GM23338 (cell line): ENCODE data around the gene KIF17. TPM values are rescaled to one million over a fixed set of nuclear protein-coding genes. Genes with fewer than 3 reads are reported as not detected.

Experiments
- ATAC-seq: fragments of 200-7000 bp; cut with Tn5 transposase; 3 replicates; pipeline ENCODE4 v1.9.1; 2020
- DNase-seq: peaks from one replicate; pipeline ENCODE4 v3.0.0-alpha.2; 2015; ENCODE audit warnings: low spot score
- H2AFZ ChIP-seq: fragments of 200-600 bp; sonication (generic); 2 replicates; pipeline ENCODE4 v1.8.0; 2016; ENCODE audit warnings: antibody characterized with exemption, mild to moderate bottlenecking, moderate library complexity
- H3F3A ChIP-seq: fragments of 200-600 bp; sonication (generic); replicated peaks from 2 replicates; pipeline ENCODE4 v1.8.0; 2017; ENCODE audit warnings: antibody characterized with exemption, mixed run types, low read depth
- H3K27ac ChIP-seq: fragments of 200-600 bp; sonication (generic); 2 replicates; pipeline ENCODE4 v1.6.1; 2016; ENCODE audit warnings: low read depth
- H3K27me3 ChIP-seq: fragments of 200-600 bp; sonication (generic); 2 replicates; pipeline ENCODE4 v1.8.0; 2016; ENCODE audit warnings: mild to moderate bottlenecking, mixed run types, moderate library complexity; ENCODE audit not compliant: insufficient read depth
- H3K36me3 ChIP-seq: fragments of 200-600 bp; sonication (generic); 2 replicates; pipeline ENCODE4 v1.8.0; 2016; ENCODE audit warnings: mild to moderate bottlenecking; ENCODE audit not compliant: insufficient read depth
- H3K4me1 ChIP-seq: fragments of 200-600 bp; sonication (generic); 2 replicates; pipeline ENCODE4 v1.8.0; 2016; ENCODE audit warnings: mild to moderate bottlenecking, moderate library complexity; ENCODE audit not compliant: insufficient read depth
- H3K4me2 ChIP-seq: fragments of 200-600 bp; sonication (generic); 2 replicates; pipeline ENCODE4 v1.7.1; 2017; ENCODE audit warnings: mixed run types
- H3K4me3 ChIP-seq: fragments of 200-600 bp; sonication (generic); 2 replicates; pipeline ENCODE4 v1.6.1; 2016; ENCODE audit warnings: mixed run types
- H3K79me2 ChIP-seq: fragments of 200-600 bp; sonication (generic); replicated peaks from 2 replicates; pipeline ENCODE4 v1.8.0; 2017; ENCODE audit warnings: mild to moderate bottlenecking; ENCODE audit not compliant: insufficient read depth
- H3K9me2 ChIP-seq: fragments of 200-600 bp; sonication (generic); 2 replicates; pipeline ENCODE4 v1.8.0; 2017; ENCODE audit not compliant: insufficient read depth
- H4K20me1 ChIP-seq: fragments of 200-600 bp; sonication (generic); replicated peaks from 2 replicates; pipeline ENCODE4 v1.8.0; 2017; ENCODE audit warnings: mild to moderate bottlenecking; ENCODE audit not compliant: insufficient read depth
- H3K27ac Mint-ChIP-seq: 2 replicates; pipeline ENCODE4 v1.8.0; 2020; ENCODE audit warnings: inconsistent platforms, mild to moderate bottlenecking, moderate library complexity, mixed read lengths
- H3K27me3 Mint-ChIP-seq: 3 replicates; pipeline ENCODE4 v1.8.0; 2022; ENCODE audit warnings: low read depth, mild to moderate bottlenecking, moderate library complexity, mixed read lengths, inconsistent platforms; ENCODE audit not compliant: insufficient read depth, poor library complexity
- H3K36me3 Mint-ChIP-seq: 3 replicates; pipeline ENCODE4 v1.8.0; 2021; ENCODE audit warnings: low read depth, mild to moderate bottlenecking, inconsistent platforms, moderate library complexity, mixed read lengths
- H3K4me1 Mint-ChIP-seq: 3 replicates; pipeline ENCODE4 v1.8.0; 2020; ENCODE audit warnings: mild to moderate bottlenecking, inconsistent platforms, mixed read lengths
- H3K4me3 Mint-ChIP-seq: 3 replicates; pipeline ENCODE4 v1.8.0; 2021; ENCODE audit warnings: moderate library complexity, mild to moderate bottlenecking, inconsistent platforms, mixed read lengths
- H3K9me3 Mint-ChIP-seq: 3 replicates; pipeline ENCODE4 v1.8.0; 2020; ENCODE audit warnings: moderate library complexity, mild to moderate bottlenecking, inconsistent platforms, mixed read lengths
- CREB1 ChIP-seq: fragments of 250-450 bp; sonication (Bioruptor Pico); IDR thresholded peaks from 2 replicates; pipeline ENCODE4 v1.5.0; 2020; ENCODE audit warnings: low read depth, mild to moderate bottlenecking, moderate library complexity
- CTCF ChIP-seq, 2 experiments: fragments of 200-600 bp in 1 of 2; sonication (generic) in 1 of 2; conservative IDR thresholded peaks; 2 replicates each; pipeline versions ENCODE4 v1.5.1 to v1.6.1; 2016 to 2017; ENCODE audit warnings: antibody characterized with exemption in 2 of 2, low read depth in 2 of 2, mild to moderate bottlenecking in 2 of 2, moderate library complexity in 1 of 2
- ETS1 ChIP-seq: IDR thresholded peaks from 2 replicates; pipeline ENCODE4 v1.6.1; 2016; ENCODE audit warnings: antibody characterized with exemption
- EZH2phosphoT487 ChIP-seq: fragments of 200-600 bp; sonication (generic); IDR thresholded peaks from one replicate; pipeline ENCODE4 v1.8.1; 2018; ENCODE audit warnings: antibody characterized with exemption; ENCODE audit not compliant: unreplicated experiment
- NANOG ChIP-seq: IDR thresholded peaks from 2 replicates; pipeline ENCODE4 v1.6.1; 2016; ENCODE audit warnings: antibody characterized with exemption, borderline replicate concordance
- POLR2AphosphoS5 ChIP-seq: IDR thresholded peaks from 2 replicates; pipeline ENCODE4 v1.6.1; 2016; ENCODE audit warnings: antibody characterized with exemption, low read depth
- REST ChIP-seq: IDR thresholded peaks from one replicate; pipeline ENCODE4 v1.6.1; 2018; ENCODE audit warnings: antibody characterized with exemption; ENCODE audit not compliant: unreplicated experiment
- STAT1 ChIP-seq: IDR thresholded peaks from one replicate; pipeline ENCODE4 v1.6.1; 2016; ENCODE audit warnings: antibody characterized with exemption; ENCODE audit not compliant: unreplicated experiment
- ZNF114 ChIP-seq: fragments of 250-450 bp; sonication (Bioruptor Pico); IDR thresholded peaks from 2 replicates; pipeline ENCODE4 v1.5.0; 2020; ENCODE audit warnings: mild to moderate bottlenecking, moderate library complexity
- ZNF462 ChIP-seq: fragments of 250-450 bp; sonication (Bioruptor Pico); IDR thresholded peaks from 2 replicates; pipeline ENCODE4 v1.5.0; 2020; ENCODE audit warnings: mild to moderate bottlenecking, moderate library complexity
- polyA plus RNA-seq: library from polyadenylated mRNA; unstranded; fragments of >200 nt; fragmentation: Nextera tagmentation; extraction: Ambion mirVana; gene quantifications from 2 replicates; pipeline ENCODE4 v1.2.1, GENCODE V29; 2016
- total RNA-seq: library from RNA; depleted of rRNA; stranded (reverse); fragments of >200 nt; shearing (Covaris generic); gene quantifications from 2 replicates; pipeline ENCODE4 v1.2.3, GENCODE V29; 2014

Gene KIF17
- total and polyA plus RNA-seq, 2 experiments from 2014 or later: 5.9 to 18.6 TPM

- no peak overlapping the region for H3K4me3 Mint-ChIP-seq
- peaks cover 9% of the 10 kb centered on the region for H3K4me1 Mint-ChIP-seq
- ATAC-seq: no peak
- Histone ChIP-seq H4K20me1 (no peaks in the 10 kb centered on the region; the same call in 1 of the 2 replicates), H3K79me2 (peaks cover 4% of the 10 kb centered on the region), H3K36me3 (no peaks in the 10 kb centered on the region), H3K4me2 (no peak overlapping the region), H2AFZ (no peak overlapping the region), H3F3A (no peaks in the 10 kb centered on the region), H3K4me1 (peaks cover 4% of the 10 kb centered on the region; the same call in 1 of the 2 replicates), H3K4me3 (no peak overlapping the region), H3K9me2 (no peaks in the 10 kb centered on the region), H3K27ac (no peak overlapping the region), H3K27me3 (no peaks in the 10 kb centered on the region)
- DNase-seq: no peak
- peak overlapping the region; percentile 62; the same call in 1 of the 2 replicates for H3K27ac Mint-ChIP-seq
- no peaks in the 10 kb centered on the region; the same call in 2 of the 3 replicates for H3K9me3 Mint-ChIP-seq
- H3K27me3 Mint-ChIP-seq: peaks cover 11% of the 10 kb centered on the region
- no peak for TF ChIP-seq POLR2AphosphoS5
- TF ChIP-seq NANOG: no peak
- TF ChIP-seq CTCF (conservative IDR thresholded peaks at IDR 0.05; ENCODE audit: low read depth in 2 of 2): no peak
- no peak for TF ChIP-seq EZH2phosphoT487
- TF ChIP-seq ZNF462 (CRISPR knock-in tag): no peak
- no peak for TF ChIP-seq CREB1 (CRISPR knock-in tag)
- TF ChIP-seq ZNF114 (CRISPR knock-in tag): no peak
- no peak for TF ChIP-seq REST
- no peak for TF ChIP-seq STAT1
- no peak for TF ChIP-seq ETS1
- H3K36me3 Mint-ChIP-seq: peaks cover 5% of the 10 kb centered on the region; the same call in 2 of the 3 replicates
Measured at GRCh38 chr1:20665726-20666125, 52.1 kb downstream of the KIF17 start.
